HFFc6 (cell line): ENCODE measurements around the gene BPIFB2. TPM values are rescaled to one million over a fixed set of nuclear protein-coding genes. Genes with fewer than 3 reads are reported as not detected.
"Not testable (repeated sequence)": the region's sequence is repeated elsewhere in the genome, so short reads cannot be mapped to it uniquely, and the experiment has no call there.

Experiments
- DNase-seq: peaks from one replicate; pipeline ENCODE4 v3.0.0-alpha.2; 2018
- H3K27ac Mint-ChIP-seq: 2 replicates; pipeline ENCODE4 v1.8.0; 2020; ENCODE audit warnings: mild to moderate bottlenecking, mixed read lengths
- H3K27me3 Mint-ChIP-seq: 2 replicates; pipeline ENCODE4 v1.8.0; 2021; ENCODE audit warnings: mild to moderate bottlenecking, moderate library complexity, mixed read lengths; ENCODE audit not compliant: insufficient read depth
- H3K36me3 Mint-ChIP-seq: 2 replicates; pipeline ENCODE4 v1.8.0; 2021; ENCODE audit warnings: low read depth, mixed read lengths
- H3K4me1 Mint-ChIP-seq: 2 replicates; pipeline ENCODE4 v1.8.0; 2020; ENCODE audit warnings: low read depth, mixed read lengths
- H3K4me3 Mint-ChIP-seq: 2 replicates; pipeline ENCODE4 v1.8.0; 2020; ENCODE audit warnings: mild to moderate bottlenecking, moderate library complexity, mixed read lengths
- H3K9me3 Mint-ChIP-seq: 2 replicates; pipeline ENCODE4 v1.8.0; 2020; ENCODE audit warnings: mild to moderate bottlenecking, mixed read lengths
- CTCF ChIP-seq: fragments of 200-600 bp; sonication (generic); IDR thresholded peaks from 2 replicates; pipeline ENCODE4 v1.5.0; 2021; ENCODE audit warnings: antibody characterized with exemption, mild to moderate bottlenecking
- total RNA-seq, 6 experiments: library from RNA; stranded (reverse); fragmentation: NEBNext Ultra II Directional; extraction: Animal tissue kit (Norgen Biotek cat#: 25700); gene quantifications; 2 replicates in 1 of 6; 3 replicates in 5 of 6; pipeline ENCODE4 v1.2.3, GENCODE V29; 2021

Gene BPIFB2
- total RNA-seq, 6 experiments from 2014 or later = not detected

- no peaks in the 10 kb centered on the region for H3K4me1 Mint-ChIP-seq
- DNase-seq = no peak
- no peak overlapping the region for H3K27ac Mint-ChIP-seq
- H3K4me3 Mint-ChIP-seq = no peak overlapping the region
- peaks cover 16% of the 10 kb centered on the region for H3K9me3 Mint-ChIP-seq
- peaks cover 59% of the 10 kb centered on the region for H3K27me3 Mint-ChIP-seq
- peaks cover 5% of the 10 kb centered on the region; the same call in 1 of the 2 replicates for H3K36me3 Mint-ChIP-seq
- TF ChIP-seq CTCF = no peak
Observed at GRCh38 chr20:32960849-32961731, 46.4 kb upstream of the BPIFB2 start.

GRCh38 chr20:32962053-32962452 lies 45.5 kb upstream of the BPIFB2 start:
- H3K27me3 Mint-ChIP-seq = peaks cover 58% of the 10 kb centered on the region
- H3K36me3 Mint-ChIP-seq = no peaks in the 10 kb centered on the region
- no peak for DNase-seq
- peaks cover 11% of the 10 kb centered on the region for H3K9me3 Mint-ChIP-seq
- no peak overlapping the region for H3K4me3 Mint-ChIP-seq
- no peak overlapping the region for H3K27ac Mint-ChIP-seq
- no peaks in the 10 kb centered on the region for H3K4me1 Mint-ChIP-seq
- TF ChIP-seq CTCF = no peak

GRCh38 chr20:32962646-32963045 lies 44.9 kb upstream of the BPIFB2 start:
- peaks cover 58% of the 10 kb centered on the region for H3K27me3 Mint-ChIP-seq
- not testable (repeated sequence) for H3K9me3 Mint-ChIP-seq, DNase-seq, H3K27ac Mint-ChIP-seq, H3K36me3 Mint-ChIP-seq, H3K4me1 Mint-ChIP-seq, H3K4me3 Mint-ChIP-seq

GRCh38 chr20:32963176-32963575 lies 44.3 kb upstream of the BPIFB2 start:
- Mint-ChIP-seq H3K36me3 (no peaks in the 10 kb centered on the region), H3K9me3 (peaks cover under 1% of the 10 kb centered on the region; the same call in 1 of the 2 replicates), H3K27me3 (peaks cover 62% of the 10 kb centered on the region), H3K4me1 (no peaks in the 10 kb centered on the region), H3K4me3 (no peak overlapping the region), H3K27ac (no peak overlapping the region)
- no peak for DNase-seq
- no peak for TF ChIP-seq CTCF

- no peak for DNase-seq
- no peak overlapping the region for H3K4me3 Mint-ChIP-seq
- TF ChIP-seq CTCF = no peak
- no peak overlapping the region for H3K27ac Mint-ChIP-seq
- peaks cover 58% of the 10 kb centered on the region for H3K27me3 Mint-ChIP-seq
- H3K36me3 Mint-ChIP-seq = no peaks in the 10 kb centered on the region
- no peaks in the 10 kb centered on the region for H3K4me1 Mint-ChIP-seq
- H3K9me3 Mint-ChIP-seq = no peaks in the 10 kb centered on the region
Observed at GRCh38 chr20:32964575-32964974, 42.9 kb upstream of the BPIFB2 start.

GRCh38 chr20:32965115-32965514 lies 42.4 kb upstream of the BPIFB2 start:
- TF ChIP-seq CTCF = no peak
- DNase-seq = no peak
- peaks cover 58% of the 10 kb centered on the region for H3K27me3 Mint-ChIP-seq
- no peaks in the 10 kb centered on the region for H3K9me3 Mint-ChIP-seq
- H3K27ac Mint-ChIP-seq = no peak overlapping the region
- H3K36me3 Mint-ChIP-seq = no peaks in the 10 kb centered on the region
- H3K4me3 Mint-ChIP-seq = no peak overlapping the region
- H3K4me1 Mint-ChIP-seq = no peaks in the 10 kb centered on the region
